ENCODE data around the gene CNTNAP2.

- TF ChIP-seq CTCF (conservative IDR thresholded peaks at IDR 0.05) (no peak), ZFX (IDR thresholded peaks at IDR 0.05) (no peak)
Observed at GRCh38 chr7:146345251-146345650, 228.7 kb downstream of the CNTNAP2 start.

Data from C4-2B (cell line).